GM18858 (cell line): ENCODE measurements around the gene TINCR.
"Not testable (repeated sequence)": the region's sequence is repeated elsewhere in the genome, so short reads cannot be mapped to it uniquely, and the experiment has no call there.

Experiments used
- ATAC-seq: cut with Tn5 transposase; IDR thresholded peaks from one replicate; pipeline ENCODE4 v1.9.1; 2021; ENCODE audit not compliant: unreplicated experiment

TINCR gene

DNA sequence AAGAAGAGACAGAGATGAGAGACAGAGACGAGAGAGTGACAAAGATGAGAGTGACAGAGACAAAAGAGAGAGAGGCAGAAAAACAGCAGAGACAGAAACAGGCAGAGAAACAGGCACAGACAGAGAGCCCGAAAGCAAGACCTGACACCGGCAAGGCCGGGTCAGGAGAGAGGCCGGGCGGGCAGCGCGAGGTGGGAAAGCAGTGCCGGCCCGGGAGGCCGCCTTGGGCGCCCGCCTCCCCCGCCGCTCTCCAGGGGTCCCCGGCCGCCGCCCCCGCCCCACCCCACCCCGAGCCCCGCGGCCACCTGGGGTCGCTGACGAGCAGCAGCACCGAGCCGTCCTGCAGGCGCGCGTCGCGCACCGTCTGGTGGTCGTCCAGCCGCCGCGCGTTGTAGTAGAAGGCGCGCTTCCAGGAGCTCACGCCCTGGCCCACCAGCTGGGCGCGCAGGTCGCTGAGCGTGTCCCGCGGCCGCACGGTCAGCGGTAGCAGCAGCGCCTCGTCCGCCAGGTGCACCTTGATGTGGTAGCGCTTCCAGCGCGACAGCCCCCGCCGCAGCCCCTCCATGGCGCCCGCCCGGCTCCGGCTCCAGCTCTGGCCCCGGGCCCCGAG is at the start of gene TINCR:
TINCR (minus strand) TSS at position 594 of the 610 bp plus-strand sequence.
- ATAC-seq = no peak

DNA sequence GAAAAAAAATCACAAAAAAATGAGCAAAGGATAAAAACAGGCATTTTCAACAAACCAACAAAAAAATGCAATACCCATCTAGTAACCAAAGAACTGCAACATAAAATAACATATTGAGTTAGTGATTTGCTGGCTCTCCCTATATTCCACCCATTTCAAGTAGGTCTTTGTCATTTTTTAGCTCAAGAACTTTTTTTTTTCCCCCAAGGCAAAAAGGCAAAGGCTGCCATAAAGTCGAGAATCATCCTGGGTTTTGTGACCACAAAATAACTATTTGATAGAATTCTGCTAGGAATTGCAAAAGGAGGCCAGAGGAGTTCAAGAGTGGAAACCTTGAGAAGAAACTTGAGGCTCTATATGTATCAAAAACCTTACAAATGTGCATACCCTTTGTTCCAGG is 49.3 kb upstream of the TINCR start:
- no peak for ATAC-seq

DNA sequence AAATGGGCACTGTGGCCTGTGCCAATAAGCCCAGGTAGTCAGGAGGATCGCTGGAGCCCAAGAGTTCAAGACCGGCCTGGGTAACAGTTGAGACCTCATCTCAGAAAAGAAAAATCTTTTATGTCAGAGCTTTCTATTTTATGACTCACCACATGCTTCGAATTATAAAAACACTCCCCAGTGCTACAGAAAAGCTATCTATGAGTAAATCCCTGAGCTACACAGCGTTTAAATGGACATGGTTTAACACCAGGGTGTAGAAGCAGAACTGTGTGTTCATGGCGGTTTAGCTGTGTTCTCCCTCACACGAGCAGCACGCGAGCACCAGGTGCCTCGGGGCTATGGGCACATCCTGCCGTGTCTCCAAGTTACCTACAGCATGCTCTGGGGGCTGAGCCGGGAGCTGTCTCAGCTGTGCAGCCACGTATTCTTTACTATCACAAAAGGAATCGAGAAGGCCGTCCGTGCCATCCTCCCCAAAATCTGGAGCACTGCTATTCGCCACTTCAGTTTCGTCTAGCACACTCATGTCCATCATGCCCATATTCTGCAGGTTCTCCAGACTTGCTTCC is 48.1 kb upstream of the TINCR start:
- no peak for ATAC-seq

DNA sequence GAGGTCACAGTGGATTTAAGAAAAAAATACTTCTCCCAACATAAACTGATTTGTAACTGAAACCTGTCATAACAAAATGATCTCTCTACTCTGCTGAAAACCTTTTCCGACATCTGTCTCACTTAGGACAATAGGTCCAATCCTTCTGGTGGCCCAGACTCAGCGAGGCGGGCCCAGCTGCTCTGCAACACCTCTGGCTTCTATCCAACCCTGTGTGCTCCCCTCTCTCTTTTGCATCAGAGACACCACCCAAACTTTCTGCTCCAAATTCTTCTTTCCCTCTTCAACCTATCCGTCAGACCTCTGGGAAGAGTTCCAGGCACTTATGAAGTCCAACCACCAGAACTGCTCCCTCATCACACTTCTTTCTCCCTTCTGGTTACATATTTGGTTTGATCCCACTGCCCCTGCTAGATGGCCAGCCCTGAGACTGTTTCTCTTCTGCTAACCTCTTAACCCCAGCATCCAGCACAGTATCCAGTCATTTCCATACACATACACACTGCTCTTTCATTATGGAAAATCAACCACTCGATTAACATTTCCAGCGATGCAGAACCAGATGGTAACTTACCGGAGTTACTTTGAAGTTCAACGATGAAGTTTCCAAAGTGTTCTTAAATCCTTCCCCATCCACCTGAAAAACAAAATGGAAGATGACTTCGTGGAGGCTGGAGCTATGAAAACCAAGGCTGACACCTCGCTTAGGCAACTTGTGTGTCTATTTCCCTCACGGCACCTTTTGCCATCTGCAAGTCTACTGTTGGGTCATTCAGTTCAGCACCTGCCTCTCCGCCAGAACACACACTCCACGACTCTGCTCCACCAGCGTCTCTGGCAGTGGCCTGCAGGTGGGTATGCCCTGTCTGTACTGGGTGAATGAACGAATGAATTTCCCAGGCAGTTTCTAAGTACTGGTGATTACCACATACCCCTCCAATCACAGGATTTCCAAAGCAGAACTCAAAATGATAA is 45.4 kb upstream of the TINCR start:
- no peak for ATAC-seq

DNA sequence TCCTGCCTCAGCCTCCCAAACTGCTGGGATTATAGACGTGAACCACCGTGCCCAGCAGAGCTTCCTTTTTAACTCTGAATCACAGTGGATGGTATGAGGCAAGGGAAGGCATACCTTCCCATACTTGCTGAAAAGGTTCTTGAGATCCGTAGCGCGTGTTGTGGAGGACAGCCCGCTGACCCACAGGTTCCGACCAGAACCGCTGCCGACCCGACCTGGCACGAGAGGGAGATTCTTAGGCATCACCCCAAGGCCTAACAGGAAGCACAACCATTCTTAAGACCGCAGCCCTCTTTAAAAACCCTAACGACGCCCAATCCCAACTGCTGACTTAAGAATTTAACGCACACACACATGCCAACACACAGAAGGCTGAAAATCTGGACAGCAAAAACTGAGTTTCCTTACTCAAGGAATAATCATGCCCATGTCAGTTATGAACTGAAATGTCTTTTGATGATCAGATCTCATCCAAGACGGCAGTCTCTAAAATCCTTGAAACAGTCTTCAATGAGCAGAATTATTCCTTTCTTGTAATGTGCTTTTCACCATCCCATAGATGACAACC is 42.2 kb upstream of the TINCR start:
- ATAC-seq = no peak

DNA sequence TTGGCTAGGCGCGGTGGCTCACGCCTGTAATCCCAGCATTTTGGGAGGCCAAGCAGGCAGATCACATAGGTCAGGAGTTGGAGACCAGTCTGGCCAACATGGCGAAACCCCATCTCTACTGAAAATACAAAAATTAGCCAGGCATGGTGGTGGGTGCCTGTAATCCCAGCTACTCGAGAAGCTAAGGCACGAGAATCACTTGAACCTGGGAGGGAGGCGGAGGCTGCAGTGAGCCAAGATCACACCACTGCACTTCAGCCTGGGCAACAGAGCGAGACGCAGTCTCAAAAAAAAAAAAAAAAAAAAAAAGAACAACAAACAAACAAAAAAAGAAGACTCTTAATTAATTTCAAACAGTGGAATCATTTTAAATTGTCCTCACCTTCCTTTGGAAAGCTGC is 41.0 kb upstream of the TINCR start:
- not testable (repeated sequence) for ATAC-seq

DNA sequence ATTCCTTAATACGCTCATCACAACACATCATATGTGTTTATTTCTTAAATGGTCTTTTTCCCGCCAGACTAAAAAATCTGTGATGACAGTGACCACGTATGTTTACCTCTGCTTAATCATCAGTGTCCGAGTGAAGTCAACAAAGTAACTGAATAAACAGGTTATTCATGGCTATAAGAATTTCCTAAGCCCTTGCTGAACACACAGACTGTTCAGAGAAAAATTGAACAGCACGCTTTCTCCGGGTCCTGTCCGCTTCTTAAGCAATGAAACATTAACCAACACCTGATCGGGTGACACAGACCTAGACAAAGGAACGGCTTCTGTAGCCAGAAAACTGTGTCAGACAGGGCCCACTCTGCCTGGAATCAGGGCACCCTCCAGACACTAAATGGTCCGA is 40.5 kb upstream of the TINCR start:
- no peak for ATAC-seq

DNA sequence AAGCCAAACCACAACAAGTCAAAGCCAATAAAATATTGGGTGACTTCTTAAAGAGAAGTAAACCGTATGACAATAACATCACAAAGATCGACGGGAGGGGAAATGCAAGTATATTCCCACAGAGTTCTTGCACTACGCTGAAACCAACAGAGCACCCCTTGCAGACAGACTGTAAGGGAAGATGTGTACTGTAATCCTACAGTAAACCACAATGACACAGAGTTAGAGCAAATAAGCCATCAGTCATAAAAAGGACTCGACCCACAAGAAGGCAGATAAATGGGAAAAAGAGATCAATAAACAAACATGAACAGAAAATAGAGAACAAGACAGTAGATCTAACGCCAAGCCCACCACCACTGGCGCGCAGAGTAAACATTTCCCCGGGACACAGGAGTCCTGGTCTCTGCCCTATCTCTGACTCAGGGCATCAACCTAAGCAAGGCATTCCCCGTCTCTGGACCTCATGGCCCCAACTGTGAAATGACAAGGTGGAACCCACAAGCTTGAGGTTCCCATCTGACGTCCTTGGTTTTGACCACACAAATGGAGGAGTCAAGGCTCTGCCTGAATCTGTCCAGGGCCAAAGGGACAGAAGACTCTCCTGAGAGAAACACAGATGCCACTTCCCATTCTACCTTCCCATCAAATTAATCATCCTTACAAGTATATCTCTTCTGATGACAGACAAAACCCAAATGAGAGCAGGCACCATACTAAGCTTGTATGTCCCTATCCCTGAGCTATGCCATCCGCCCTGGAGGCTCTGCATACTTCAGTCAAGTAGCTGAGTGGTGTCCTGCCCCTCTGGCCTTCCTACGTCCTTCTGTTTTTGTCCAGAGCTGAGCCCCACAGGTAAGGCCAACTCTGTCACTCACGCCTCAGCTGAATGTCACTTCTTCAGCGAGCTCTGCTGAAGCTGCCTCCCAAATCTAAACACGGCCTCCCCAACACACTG is 39.8 kb upstream of the TINCR start:
- no peak for ATAC-seq

DNA sequence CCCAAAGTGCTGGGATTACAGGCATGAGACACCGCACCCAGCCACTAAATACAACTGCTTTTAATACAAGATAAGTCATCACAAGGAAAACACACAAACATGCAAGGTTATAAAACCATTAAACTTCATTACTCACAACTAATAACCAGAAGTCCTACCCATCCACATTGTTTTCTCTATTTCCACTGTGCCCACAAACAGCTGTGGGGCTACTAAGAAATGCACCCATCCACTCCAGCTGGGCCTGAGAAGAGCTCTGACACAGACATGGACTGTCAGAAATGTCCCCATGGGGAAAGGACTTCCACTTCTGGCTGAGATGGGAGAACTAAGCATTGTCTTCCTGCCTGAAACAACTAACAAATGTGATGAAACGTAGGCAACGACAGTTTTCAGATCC is 37.6 kb upstream of the TINCR start:
- ATAC-seq = no peak

DNA sequence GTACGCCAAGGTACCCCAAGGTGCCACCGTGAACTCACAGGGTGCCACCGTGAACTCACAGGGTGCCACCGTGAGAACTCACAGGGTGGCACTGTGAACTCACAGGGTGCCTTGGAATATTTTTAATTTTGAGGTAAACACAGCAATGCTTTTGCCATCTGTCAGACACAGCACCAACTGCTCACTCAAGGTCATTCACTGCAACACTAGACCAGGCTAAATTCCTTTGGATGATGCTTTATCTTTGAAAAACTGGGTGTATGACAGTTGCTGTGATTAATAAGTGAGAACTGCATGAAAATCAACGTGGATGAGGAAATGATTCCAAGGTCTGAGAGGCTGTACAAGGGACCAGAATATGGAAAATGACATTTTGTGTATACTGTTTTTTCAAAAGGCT is 35.9 kb upstream of the TINCR start:
- ATAC-seq = no peak

DNA sequence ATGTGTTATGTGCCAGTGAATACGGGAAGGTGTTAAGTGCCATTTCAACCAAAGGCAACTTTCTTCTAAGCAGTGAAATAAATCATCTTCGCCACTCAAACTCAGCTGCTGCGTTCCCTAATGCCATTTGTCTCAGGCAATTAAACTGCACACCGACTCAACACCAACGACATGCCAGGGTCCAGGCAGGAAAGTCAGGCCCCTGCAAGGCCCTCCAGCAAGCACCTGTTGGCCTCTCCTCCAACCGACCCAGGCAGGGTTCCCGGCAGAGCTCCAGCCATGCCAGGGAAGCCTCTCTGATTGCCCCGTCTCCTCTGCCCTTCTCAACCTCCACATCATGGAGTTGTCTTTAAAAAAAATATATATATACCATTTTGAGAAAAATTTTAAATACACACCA is 33.0 kb upstream of the TINCR start:
- no peak for ATAC-seq

DNA sequence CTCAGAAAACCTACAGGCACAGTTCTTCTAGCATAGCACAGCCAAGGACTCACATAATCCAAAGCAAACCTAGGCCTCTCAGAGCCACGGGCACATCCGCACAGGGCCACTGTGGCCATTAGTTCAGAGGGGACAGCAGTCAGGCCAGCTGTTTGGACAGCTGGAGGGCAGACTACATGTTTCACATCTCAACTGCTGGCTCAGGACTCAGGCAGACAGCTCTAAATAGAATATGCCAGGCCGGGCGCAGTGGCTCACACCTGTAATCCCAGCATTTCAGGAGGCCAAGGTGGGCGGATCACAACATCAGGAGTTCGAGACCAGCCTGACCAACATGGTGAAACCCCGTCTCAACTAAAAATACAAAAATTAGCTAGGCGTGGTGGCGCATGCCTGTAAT is 28.0 kb upstream of the TINCR start:
- ATAC-seq = no peak

DNA sequence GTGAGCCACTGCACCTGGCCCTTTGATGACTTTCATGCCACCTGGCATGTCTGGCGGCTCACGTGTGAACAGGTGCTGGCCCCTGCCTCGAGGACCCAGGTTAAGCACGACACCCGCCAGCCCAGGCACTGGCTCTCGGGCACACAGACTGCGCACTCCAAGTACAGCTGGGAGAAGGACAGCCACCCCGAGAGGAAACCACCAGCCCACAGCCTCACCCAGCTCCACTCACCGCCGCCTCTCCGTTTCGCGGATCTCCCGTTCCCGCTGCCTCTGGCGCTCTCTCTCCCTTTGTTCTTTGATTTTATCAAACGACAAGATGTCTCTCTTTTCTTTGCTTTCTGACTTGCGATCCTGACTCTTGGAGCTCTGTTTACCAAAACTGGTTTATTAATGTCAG is 27.4 kb upstream of the TINCR start:
- no peak for ATAC-seq

DNA sequence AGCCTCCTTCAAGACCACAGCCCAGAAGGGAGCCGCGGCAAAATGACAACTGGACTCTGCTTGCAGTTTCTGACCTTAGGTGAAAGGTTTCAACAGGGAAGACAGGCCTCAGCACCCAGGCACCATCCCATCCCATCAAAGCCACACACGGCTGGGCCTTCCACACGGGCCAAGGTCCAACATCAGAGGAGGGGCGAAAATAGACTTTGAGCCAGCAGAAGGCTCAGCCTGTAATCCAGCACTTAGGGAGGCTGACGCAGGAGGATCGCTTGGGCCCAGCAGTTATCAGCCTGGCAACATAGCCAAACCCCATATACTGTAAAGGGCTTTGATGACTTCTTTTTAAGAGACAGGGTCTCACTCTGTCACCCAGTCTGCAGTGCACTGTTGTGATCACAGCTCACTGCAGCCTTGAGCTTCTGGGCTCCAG is 26.8 kb upstream of the TINCR start:
- no peak for ATAC-seq

DNA sequence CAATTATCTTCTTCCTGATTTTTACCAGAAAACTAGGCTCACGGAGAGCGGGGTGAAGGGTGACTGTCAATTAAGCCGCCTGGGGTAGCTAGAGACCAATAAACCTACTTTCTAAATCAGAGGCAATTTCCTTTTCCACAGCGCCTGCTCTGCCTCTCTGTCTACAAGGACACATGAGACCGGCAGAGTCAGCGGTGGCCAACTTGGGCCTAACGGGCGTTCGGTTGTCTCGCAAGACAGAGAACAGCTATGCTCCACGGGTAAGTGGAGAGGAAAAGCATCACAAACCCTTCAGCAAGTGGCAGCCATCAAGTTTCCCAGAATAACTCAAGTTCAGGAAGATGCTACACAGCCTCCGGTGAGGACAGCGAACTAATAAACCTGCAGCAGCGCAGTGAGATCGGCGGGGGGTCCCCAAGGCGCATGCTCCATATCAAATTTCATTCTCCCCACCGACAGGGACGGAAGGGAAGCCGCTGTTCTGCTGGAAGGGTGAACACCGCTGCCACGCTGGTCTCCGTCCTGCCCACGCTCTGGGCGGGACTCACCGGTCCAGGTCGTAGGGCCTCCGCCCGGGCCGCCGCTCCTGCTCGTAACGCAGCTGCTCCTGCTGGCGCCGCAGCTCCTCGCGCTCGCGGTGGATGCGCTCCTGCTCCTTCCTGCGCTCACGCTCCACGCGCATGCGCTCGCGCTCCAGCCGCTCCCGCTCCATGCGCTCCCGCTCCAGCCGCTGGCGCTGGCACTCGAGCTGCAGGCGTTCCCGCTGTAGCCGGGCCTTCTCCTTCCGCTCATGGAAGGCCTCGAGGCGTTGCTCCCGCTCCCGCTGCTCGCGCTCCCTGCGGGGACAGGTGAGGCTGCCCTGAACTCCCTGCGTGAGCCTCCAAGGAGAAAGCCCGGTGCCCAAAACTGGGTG is 25.8 kb upstream of the TINCR start:
- ATAC-seq = no peak

DNA sequence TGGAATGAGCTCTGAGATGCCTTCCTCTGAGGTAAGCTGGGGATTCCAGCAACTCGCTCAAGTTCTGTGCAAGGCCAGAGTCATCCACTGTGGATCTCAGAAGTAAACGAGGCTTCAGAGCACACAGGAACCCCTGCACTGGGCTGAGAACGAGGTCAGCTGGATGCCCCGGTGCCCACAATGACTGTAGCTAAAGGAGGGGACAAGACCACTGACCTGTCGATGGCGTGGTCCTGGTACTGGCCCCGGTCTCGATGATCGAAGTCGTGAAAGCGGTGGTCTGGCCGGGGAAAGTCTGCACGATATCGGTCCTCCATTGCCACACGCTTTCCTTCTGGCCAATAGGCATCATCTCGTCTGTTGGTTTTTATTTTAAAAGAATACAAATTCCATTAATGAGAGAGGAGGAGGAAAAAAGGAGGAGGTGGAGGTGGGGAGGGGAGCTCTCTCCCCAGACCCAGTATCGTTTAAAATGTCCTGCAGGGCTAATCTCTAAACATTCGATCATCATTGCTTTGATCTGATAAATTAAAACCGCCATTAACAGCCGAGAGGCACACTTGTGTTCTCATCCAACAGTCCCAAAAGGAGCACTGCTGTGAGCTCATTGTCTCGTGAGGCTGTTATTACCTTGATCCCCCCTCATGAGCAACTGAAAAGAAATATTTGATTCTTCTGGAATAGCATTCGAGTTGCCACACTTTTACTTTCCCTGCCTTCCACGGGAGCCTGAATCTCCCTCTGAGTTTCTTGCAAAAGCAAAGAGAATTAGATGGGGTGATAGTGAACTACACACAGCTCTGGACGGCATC is 25.0 kb upstream of the TINCR start:
- ATAC-seq = no peak

DNA sequence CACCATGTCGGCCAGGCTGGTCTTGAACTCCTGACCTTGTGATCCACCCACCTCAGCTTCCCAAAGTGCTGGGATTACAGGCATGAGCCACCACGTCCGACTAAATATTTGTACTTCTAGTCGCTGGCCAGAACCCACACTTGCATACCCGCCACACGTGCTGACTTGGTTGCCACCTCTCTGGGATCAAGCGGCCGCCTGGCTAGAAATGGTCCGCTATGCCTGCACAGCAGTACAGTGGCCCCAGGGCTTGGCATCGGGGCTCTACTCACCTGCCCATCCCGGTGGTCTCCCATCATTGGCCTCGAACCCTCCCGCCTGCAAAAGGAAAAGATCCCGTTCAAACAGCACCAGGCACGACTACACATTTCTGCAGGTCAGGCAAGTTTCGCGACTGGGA is 23.7 kb upstream of the TINCR start:
- no peak for ATAC-seq

DNA sequence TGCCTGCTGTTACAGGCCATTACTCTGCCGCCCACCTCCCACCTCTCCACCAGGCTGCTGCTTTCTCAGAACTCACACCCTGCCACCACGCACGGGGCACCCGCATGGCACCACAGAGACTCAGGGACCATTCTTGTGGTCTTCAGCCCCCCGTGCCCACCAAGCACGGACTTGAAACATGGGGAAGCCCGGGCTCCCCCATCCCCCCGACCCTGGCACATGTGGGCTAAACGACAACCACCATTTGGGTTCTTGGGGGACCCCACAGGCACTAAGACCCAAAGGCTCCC is 23.1 kb upstream of the TINCR start:
- no peak for ATAC-seq
